ENCODE results near the gene KLHL14. TPM values are rescaled to one million over a fixed set of nuclear protein-coding genes. Genes with fewer than 3 reads are reported as not detected.

KLHL14 gene
- total and polyA plus RNA-seq, 9 donors: 0.04 to 1.6 (median 0.23) TPM

DNA sequence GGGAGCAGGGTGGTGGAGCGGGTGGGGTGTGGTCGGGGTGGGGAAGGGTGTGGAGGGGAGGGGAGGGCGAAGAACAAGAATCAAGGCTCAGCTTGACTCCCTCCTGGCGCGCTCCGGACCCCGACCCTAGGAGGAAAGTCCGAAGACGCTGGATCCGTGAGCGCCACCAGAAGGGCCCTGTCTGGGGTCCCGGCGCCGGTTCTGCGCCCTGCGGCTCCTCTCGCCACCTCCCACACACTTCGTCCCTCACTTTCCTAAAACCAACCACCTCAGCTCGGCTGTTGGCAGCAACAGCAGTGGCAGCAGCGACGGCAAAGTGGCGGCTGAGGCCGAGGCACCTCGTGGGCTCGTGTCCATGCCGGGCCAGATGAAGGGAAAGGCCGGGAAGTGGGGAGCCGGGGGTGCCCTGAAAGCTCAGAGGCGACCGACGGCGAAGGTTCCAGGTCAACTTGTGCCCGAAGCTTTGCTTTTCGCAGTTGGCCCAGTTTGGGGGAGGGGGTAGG, 2.1 kb downstream of the KLHL14 start:
- Histone ChIP-seq H3K36me3 (ENCODE audit: control insufficient read depth, insufficient read depth, low read length) (no peaks in the 10 kb centered on the region), H3K4me1 (ENCODE audit: control insufficient read depth, insufficient read depth, low read length) (peaks cover 22% of the 10 kb centered on the region), H3K27me3 (ENCODE audit: control insufficient read depth, insufficient read depth, low read length) (peaks cover 39% of the 10 kb centered on the region), H3K27ac (ENCODE audit: low read length) (no peak overlapping the region), H3K4me3 (ENCODE audit: low read length) (peak overlapping the region; percentile 36), H3K9me3 (replicated peaks; ENCODE audit: control insufficient read depth, low read depth, low read length) (no peaks in the 10 kb centered on the region)
- WGBS (ENCODE audit: insufficient coverage): 2% methylated on average over 16 of the region's 34 CpGs
- DNase-seq: no peak

DNA sequence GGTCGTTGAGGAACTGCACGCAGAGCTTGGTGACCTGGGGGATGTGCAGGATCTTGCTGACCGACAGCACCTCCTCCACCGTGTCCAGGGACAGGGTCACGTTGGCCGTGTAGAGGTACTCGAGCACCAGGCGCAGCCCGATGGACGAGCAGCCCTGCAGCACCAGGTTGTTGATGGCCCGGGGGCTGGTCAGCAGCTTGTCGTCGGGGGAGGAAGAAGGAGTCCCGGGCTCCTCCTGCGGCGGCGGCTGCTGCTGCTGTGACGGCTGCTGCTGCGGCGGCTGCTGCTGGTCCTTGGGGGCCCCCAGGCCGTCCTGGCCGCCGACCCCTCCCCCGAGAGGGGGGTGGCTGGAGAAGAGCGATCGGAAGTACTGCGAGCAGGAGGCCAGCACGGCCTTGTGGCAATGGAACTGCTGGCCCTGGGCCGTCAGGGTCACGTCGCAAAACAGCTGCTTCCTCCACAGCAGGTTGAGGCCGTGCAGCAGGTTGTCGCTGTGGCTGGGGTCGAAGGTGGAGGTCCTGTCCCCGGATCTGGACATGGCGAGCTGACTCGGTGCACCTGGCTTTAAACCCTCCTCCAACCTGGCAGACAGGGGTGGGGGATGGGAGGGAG, 2.7 kb downstream of the KLHL14 start:
- peak overlapping the region; percentile 26 for H3K4me3 ChIP-seq (ENCODE audit: low read length)
- peaks cover 22% of the 10 kb centered on the region for H3K4me1 ChIP-seq (ENCODE audit: control insufficient read depth, insufficient read depth, low read length)
- no peak overlapping the region for H3K27ac ChIP-seq (ENCODE audit: low read length)
- no peaks in the 10 kb centered on the region for H3K36me3 ChIP-seq (ENCODE audit: control insufficient read depth, insufficient read depth, low read length)
- H3K27me3 ChIP-seq (ENCODE audit: control insufficient read depth, insufficient read depth, low read length): peaks cover 39% of the 10 kb centered on the region
- no peaks in the 10 kb centered on the region for H3K9me3 ChIP-seq (replicated peaks; ENCODE audit: control insufficient read depth, low read depth, low read length)
- under 1% methylated on average over 25 of the region's 37 CpGs for WGBS (ENCODE audit: insufficient coverage)
- DNase-seq: no peak

DNA sequence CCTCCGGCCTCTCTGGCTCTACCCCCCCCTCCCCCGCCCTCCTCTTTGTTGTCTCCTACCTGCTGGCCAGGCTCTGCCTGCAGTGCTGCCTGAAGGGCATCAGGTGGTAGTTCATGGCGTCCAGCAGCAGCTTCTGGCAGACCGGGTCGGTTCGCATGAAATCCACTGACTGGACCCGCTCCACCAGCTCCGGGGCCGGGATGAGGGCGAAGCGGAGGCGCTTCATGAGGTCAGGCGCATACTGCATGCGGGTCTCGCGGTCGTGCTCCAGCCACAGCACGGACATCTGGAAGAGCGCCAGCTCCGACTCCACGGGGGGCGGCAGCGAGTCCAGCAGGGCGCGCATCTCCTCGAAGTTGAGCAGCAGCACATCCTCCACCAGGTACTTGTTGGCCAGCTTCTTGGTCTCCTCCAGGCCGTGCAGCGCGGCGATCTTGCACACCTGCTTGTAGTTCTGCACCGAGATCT, 3.2 kb downstream of the KLHL14 start:
- Histone ChIP-seq H3K27ac (ENCODE audit: low read length) (no peak overlapping the region), H3K36me3 (ENCODE audit: control insufficient read depth, insufficient read depth, low read length) (no peaks in the 10 kb centered on the region), H3K27me3 (ENCODE audit: control insufficient read depth, insufficient read depth, low read length) (peaks cover 39% of the 10 kb centered on the region), H3K4me3 (ENCODE audit: low read length) (peak overlapping the region; percentile 26), H3K4me1 (ENCODE audit: control insufficient read depth, insufficient read depth, low read length) (peaks cover 22% of the 10 kb centered on the region), H3K9me3 (replicated peaks; ENCODE audit: control insufficient read depth, low read depth, low read length) (no peaks in the 10 kb centered on the region)
- WGBS (ENCODE audit: insufficient coverage): 6% methylated on average over 29 of the region's 31 CpGs
- peak; percentile 17 for DNase-seq

DNA sequence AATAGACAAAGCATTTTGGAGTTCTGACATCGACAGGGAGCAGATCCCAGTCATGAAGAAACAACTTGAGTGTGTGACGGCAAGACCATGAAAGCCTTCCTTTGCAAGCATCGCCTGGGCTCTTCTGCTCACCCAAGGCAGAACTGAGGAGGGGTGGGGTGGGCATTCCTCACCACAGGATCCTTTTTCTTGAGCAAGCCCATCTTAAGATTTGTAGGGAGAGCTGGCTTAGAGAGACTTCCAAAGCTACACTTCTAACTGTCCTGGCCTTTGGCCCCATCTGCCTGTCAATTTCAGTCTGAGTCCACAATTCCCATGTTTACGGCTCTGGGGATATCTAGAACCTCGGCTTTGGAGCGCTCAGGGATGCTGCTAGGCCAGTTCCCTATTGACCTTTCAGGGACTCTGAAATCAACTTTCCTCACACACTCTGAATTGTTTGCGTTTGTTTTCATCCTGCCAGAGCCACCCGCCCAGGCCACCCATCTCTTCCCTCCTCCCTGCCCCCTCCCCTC, 3.7 kb downstream of the KLHL14 start:
- Histone ChIP-seq H3K4me3 (ENCODE audit: low read length) (no peak overlapping the region), H3K36me3 (ENCODE audit: control insufficient read depth, insufficient read depth, low read length) (no peaks in the 10 kb centered on the region), H3K27ac (ENCODE audit: low read length) (no peak overlapping the region), H3K4me1 (ENCODE audit: control insufficient read depth, insufficient read depth, low read length) (peaks cover 22% of the 10 kb centered on the region), H3K9me3 (replicated peaks; ENCODE audit: control insufficient read depth, low read depth, low read length) (no peaks in the 10 kb centered on the region), H3K27me3 (ENCODE audit: control insufficient read depth, insufficient read depth, low read length) (peaks cover 39% of the 10 kb centered on the region)
- DNase-seq: no peak
- 54% methylated on average over 8 of the region's 8 CpGs for WGBS (ENCODE audit: insufficient coverage)

DNA sequence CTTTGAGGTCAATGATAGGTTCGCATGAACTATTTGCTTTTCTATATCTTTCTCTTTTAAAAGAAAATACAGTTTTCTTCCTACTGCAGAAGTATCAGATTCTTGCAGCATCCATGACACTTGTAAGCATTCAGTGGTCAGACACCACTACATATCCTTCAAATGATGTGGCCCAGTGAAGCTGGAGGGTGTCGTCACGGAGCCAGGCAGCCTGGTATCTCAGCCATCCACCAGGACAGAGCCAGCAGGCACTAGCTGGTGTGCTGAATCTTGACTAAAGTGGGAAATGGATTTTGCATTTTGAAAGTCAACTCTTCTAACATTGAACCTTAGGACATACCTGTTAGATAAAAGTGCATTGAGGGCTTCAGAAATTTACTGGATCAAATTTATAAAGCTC, 5.4 kb downstream of the KLHL14 start:
- no peak for DNase-seq
- no peaks in the 10 kb centered on the region for H3K9me3 ChIP-seq (replicated peaks; ENCODE audit: control insufficient read depth, low read depth, low read length)
- WGBS (ENCODE audit: insufficient coverage): no CpG with 5 or more reads among the region's 3 CpGs
- peaks cover 33% of the 10 kb centered on the region for H3K27me3 ChIP-seq (ENCODE audit: control insufficient read depth, insufficient read depth, low read length)
- H3K4me1 ChIP-seq (ENCODE audit: control insufficient read depth, insufficient read depth, low read length): peaks cover 18% of the 10 kb centered on the region
- H3K27ac ChIP-seq (ENCODE audit: low read length): no peak overlapping the region
- no peaks in the 10 kb centered on the region for H3K36me3 ChIP-seq (ENCODE audit: control insufficient read depth, insufficient read depth, low read length)
- no peak overlapping the region for H3K4me3 ChIP-seq (ENCODE audit: low read length)

DNA sequence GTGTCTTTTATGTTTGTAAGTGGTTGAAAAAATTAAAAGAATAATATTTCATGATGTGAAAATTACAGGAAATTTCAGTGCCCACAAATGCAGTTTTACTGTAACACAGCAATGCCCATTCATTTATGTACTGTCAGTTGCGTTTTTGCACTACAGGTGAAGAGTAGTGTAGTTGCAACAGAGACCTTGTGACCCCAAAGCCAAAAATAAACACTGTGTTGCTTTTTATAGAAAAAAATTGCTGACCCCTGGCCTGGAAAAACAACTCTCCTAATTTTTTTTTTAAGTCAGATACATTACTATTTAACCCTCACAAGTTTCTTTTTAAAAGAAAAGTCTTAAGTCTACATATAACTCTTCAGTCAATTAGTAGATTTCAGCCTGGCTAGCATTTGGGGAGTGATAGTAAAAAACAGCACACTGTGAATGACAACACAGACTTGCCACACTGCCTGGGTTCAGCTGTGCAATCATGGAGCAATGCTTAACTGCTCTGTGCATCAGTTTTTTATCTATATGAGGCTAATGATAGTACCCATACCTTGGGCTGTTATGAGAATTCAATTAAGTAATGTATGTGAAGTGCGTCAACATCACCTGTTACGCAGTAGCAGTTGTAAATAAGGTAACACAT, 8.1 kb downstream of the KLHL14 start:
- Histone ChIP-seq H3K4me1 (ENCODE audit: control insufficient read depth, insufficient read depth, low read length) (peaks cover 2% of the 10 kb centered on the region), H3K9me3 (replicated peaks; ENCODE audit: control insufficient read depth, low read depth, low read length) (no peaks in the 10 kb centered on the region), H3K4me3 (ENCODE audit: low read length) (no peak overlapping the region), H3K27me3 (ENCODE audit: control insufficient read depth, insufficient read depth, low read length) (peaks cover 9% of the 10 kb centered on the region), H3K27ac (ENCODE audit: low read length) (no peak overlapping the region), H3K36me3 (ENCODE audit: control insufficient read depth, insufficient read depth, low read length) (no peaks in the 10 kb centered on the region)
- 80% methylated on average over 1 of the region's 3 CpGs for WGBS (ENCODE audit: insufficient coverage)
- DNase-seq: no peak

DNA sequence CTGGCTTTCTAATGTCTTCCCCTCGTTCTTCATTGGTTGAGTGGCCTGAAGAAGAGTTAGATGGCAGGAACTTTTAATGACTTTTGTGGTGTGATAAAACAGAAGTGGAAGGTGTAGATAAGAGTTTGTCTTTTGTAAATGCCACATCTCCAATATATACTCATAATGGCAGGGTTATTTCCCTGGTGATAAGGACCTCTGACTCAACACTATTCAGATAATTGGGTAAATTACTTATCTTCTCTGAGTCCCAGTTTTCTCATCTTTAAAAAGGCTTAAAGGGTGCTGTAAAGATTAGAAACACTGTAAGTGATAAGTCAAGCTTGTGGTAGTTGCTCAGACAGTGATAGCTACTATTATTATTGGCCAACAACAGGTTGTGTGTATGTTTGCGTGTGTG, 9.5 kb downstream of the KLHL14 start:
- Histone ChIP-seq H3K4me1 (ENCODE audit: control insufficient read depth, insufficient read depth, low read length) (no peaks in the 10 kb centered on the region), H3K4me3 (ENCODE audit: low read length) (no peak overlapping the region), H3K27ac (ENCODE audit: low read length) (no peak overlapping the region), H3K9me3 (replicated peaks; ENCODE audit: control insufficient read depth, low read depth, low read length) (no peaks in the 10 kb centered on the region), H3K27me3 (ENCODE audit: control insufficient read depth, insufficient read depth, low read length) (no peaks in the 10 kb centered on the region), H3K36me3 (ENCODE audit: control insufficient read depth, insufficient read depth, low read length) (no peaks in the 10 kb centered on the region)
- no CpG with 5 or more reads among the region's 2 CpGs for WGBS (ENCODE audit: insufficient coverage)
- no peak for DNase-seq

DNA sequence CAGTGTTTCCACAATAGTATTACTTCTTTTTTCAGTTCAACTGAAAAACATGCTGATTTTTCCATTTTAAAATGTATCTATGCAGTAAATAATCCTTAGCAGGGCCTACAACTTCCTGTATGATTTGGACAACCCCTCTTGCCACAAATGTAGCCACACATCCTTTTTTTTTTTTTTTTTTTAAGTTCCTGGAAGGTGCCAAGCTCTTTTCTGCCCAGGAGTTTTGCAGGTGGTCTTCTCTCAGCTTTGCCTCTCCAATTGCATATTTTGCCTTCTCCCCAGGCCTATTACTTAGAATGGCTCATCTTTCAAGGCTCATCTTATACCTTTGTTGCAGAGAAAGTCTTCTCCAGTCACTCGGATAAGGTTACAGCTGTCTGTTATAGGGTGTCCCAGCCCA, 11.6 kb downstream of the KLHL14 start:
- H3K4me3 ChIP-seq (ENCODE audit: low read length): no peak overlapping the region
- H3K27me3 ChIP-seq (ENCODE audit: control insufficient read depth, insufficient read depth, low read length): no peaks in the 10 kb centered on the region
- no peaks in the 10 kb centered on the region for H3K9me3 ChIP-seq (replicated peaks; ENCODE audit: control insufficient read depth, low read depth, low read length)
- H3K4me1 ChIP-seq (ENCODE audit: control insufficient read depth, insufficient read depth, low read length): no peaks in the 10 kb centered on the region
- no CpG with 5 or more reads among the region's 1 CpG for WGBS (ENCODE audit: insufficient coverage)
- DNase-seq: no peak
- H3K36me3 ChIP-seq (ENCODE audit: control insufficient read depth, insufficient read depth, low read length): no peaks in the 10 kb centered on the region
- H3K27ac ChIP-seq (ENCODE audit: low read length): no peak overlapping the region

DNA sequence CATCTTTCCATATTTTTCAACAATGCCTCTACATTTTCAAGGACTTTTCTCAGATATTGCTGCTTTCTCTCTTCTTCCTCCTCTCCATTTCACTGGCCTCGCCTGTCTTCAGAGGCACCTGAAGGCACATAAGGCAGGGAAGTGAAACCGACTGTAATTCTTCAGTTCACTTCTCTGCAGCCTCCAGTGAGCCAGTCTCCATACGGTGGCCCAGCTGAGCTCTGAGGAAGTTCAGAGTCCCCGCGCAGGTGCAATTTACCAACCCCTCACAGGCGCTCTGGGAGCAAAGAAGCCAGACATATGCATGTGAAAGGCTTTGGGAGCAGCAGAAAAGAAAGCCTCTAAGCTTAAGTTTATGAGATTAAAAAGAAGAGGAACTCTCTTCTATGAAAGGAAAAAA, 12.4 kb downstream of the KLHL14 start:
- Histone ChIP-seq H3K27me3 (ENCODE audit: control insufficient read depth, insufficient read depth, low read length) (no peaks in the 10 kb centered on the region), H3K27ac (ENCODE audit: low read length) (no peak overlapping the region), H3K9me3 (replicated peaks; ENCODE audit: control insufficient read depth, low read depth, low read length) (no peaks in the 10 kb centered on the region), H3K4me3 (ENCODE audit: low read length) (no peak overlapping the region), H3K36me3 (ENCODE audit: control insufficient read depth, insufficient read depth, low read length) (no peaks in the 10 kb centered on the region), H3K4me1 (ENCODE audit: control insufficient read depth, insufficient read depth, low read length) (no peaks in the 10 kb centered on the region)
- WGBS (ENCODE audit: insufficient coverage): 63% methylated on average over 1 of the region's 6 CpGs
- DNase-seq: no peak

DNA sequence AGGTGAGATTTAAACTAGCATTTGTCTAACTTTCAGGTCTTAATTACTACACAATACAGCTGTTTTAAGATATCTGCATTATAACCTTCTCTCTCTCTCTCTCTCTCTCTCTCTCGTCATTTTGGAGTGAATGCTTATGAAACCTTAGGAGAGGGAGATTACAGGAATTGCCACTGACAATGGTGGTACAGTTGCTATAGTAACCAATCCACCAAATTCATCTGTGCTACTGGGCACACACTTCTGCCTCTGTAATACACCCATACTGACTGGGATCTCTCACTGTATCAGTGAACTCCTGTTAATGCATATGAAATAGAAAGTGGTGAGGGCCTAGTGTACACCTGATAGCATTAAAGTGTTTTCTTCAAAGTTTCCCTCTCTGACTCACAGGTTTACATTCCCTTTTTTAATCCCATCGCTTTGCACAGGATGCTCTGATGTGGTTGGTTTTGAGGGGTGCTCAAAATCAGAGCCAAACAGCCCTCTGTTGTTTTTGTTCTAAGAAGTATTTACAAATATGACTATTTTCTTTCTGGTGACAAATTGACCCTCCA, 13.1 kb downstream of the KLHL14 start:
- no peaks in the 10 kb centered on the region for H3K9me3 ChIP-seq (replicated peaks; ENCODE audit: control insufficient read depth, low read depth, low read length)
- H3K36me3 ChIP-seq (ENCODE audit: control insufficient read depth, insufficient read depth, low read length): no peaks in the 10 kb centered on the region
- DNase-seq: no peak
- no peaks in the 10 kb centered on the region for H3K4me1 ChIP-seq (ENCODE audit: control insufficient read depth, insufficient read depth, low read length)
- no peak overlapping the region for H3K4me3 ChIP-seq (ENCODE audit: low read length)
- no peak overlapping the region for H3K27ac ChIP-seq (ENCODE audit: low read length)
- no peaks in the 10 kb centered on the region for H3K27me3 ChIP-seq (ENCODE audit: control insufficient read depth, insufficient read depth, low read length)
- WGBS (ENCODE audit: insufficient coverage): no CpG with 5 or more reads among the region's 2 CpGs

All from muscle of leg (tissue), 11 donors.